Measurements from ENCODE around the gene CCSER2.

Gene CCSER2

GRCh38 chr10:84548869-84549268 lies 220.5 kb downstream of the CCSER2 start:
- no peak for DNase-seq (ENCODE audit: low spot score)

- DNase-seq (ENCODE audit: low spot score) = no peak
Observed at GRCh38 chr10:84549368-84550165, 221.2 kb downstream of the CCSER2 start.

- no peak for DNase-seq (ENCODE audit: low spot score)
Observed at GRCh38 chr10:84550756-84551436, 222.5 kb downstream of the CCSER2 start.

- no peak for DNase-seq (ENCODE audit: low spot score)
Observed at GRCh38 chr10:84551437-84552120, 223.2 kb downstream of the CCSER2 start.

- no peak for DNase-seq (ENCODE audit: low spot score)
Observed at GRCh38 chr10:84552478-84552877, 224.1 kb downstream of the CCSER2 start.

- DNase-seq (ENCODE audit: low spot score) = no peak
Observed at GRCh38 chr10:84562592-84562991, 234.2 kb downstream of the CCSER2 start.

GRCh38 chr10:84563355-84563754 lies 235.0 kb downstream of the CCSER2 start:
- DNase-seq (ENCODE audit: low spot score) = no peak

GRCh38 chr10:84563868-84564267 lies 235.5 kb downstream of the CCSER2 start:
- DNase-seq (ENCODE audit: low spot score) = no peak

- DNase-seq (ENCODE audit: low spot score) = no peak
Observed at GRCh38 chr10:84565881-84566582, 237.6 kb downstream of the CCSER2 start.

GRCh38 chr10:84567133-84567532 lies 238.7 kb downstream of the CCSER2 start:
- no peak for DNase-seq (ENCODE audit: low spot score)
